HG03095 (cell line): ENCODE measurements around the gene BABAM2.
"Not testable (repeated sequence)": the region's sequence is repeated elsewhere in the genome, so short reads cannot be mapped to it uniquely, and the experiment has no call there.

Source experiments
- ATAC-seq: cut with Tn5 transposase; IDR thresholded peaks from one replicate; pipeline ENCODE4 v1.9.1; 2021; ENCODE audit warnings: moderate library complexity; ENCODE audit not compliant: unreplicated experiment

Gene BABAM2

GRCh38 chr2:27890146-27890923 is at the start of gene BABAM2, which contains the start of gene RBKS:
Gene BABAM2 (plus strand): TSS chr2:27890729. CDS start chr2:27894557, 3,828 bp downstream.
Gene RBKS (minus strand): TSS chr2:27890387. CDS start chr2:27890345, 42 bp downstream.
- peak; percentile 70 for ATAC-seq

GRCh38 chr2:27842894-27843293 is 47.6 kb upstream of the BABAM2 start:
- no peak for ATAC-seq

GRCh38 chr2:27843992-27844391 is 46.5 kb upstream of the BABAM2 start:
- no peak for ATAC-seq

GRCh38 chr2:27844821-27845255 is 45.7 kb upstream of the BABAM2 start:
- ATAC-seq: no peak

- no peak for ATAC-seq
These were observed 43.2 kb upstream of the BABAM2 start for GRCh38 chr2:27847333-27847732.

GRCh38 chr2:27849558-27850205 is 40.8 kb upstream of the BABAM2 start:
- ATAC-seq: no peak

GRCh38 chr2:27852691-27853090 is 37.8 kb upstream of the BABAM2 start:
- ATAC-seq: no peak

- ATAC-seq: no peak
These were observed 36.2 kb upstream of the BABAM2 start for GRCh38 chr2:27854229-27854862.

GRCh38 chr2:27855476-27855875 is 35.1 kb upstream of the BABAM2 start:
- ATAC-seq: no peak

- ATAC-seq: no peak
These were observed 34.1 kb upstream of the BABAM2 start for GRCh38 chr2:27856386-27856785.

GRCh38 chr2:27856956-27857355 is 33.6 kb upstream of the BABAM2 start:
- ATAC-seq: no peak

- no peak for ATAC-seq
These were observed 32.9 kb upstream of the BABAM2 start for GRCh38 chr2:27857417-27858172.

- no peak for ATAC-seq
These were observed 30.4 kb upstream of the BABAM2 start for GRCh38 chr2:27860111-27860510.

- ATAC-seq: no peak
These were observed 27.4 kb upstream of the BABAM2 start for GRCh38 chr2:27863146-27863545.

GRCh38 chr2:27863955-27864354 is 26.6 kb upstream of the BABAM2 start:
- ATAC-seq: not testable (repeated sequence)

GRCh38 chr2:27866237-27866636 is 24.3 kb upstream of the BABAM2 start:
- ATAC-seq: no peak

GRCh38 chr2:27869763-27870162 is 20.8 kb upstream of the BABAM2 start:
- no peak for ATAC-seq

GRCh38 chr2:27870724-27871123 is 19.8 kb upstream of the BABAM2 start:
- no peak for ATAC-seq

- no peak for ATAC-seq
These were observed 18.7 kb upstream of the BABAM2 start for GRCh38 chr2:27871802-27872201.

GRCh38 chr2:27873091-27873490 is 17.4 kb upstream of the BABAM2 start:
- ATAC-seq: no peak
